Skeletal muscle tissue (tissue), 4 donors: ENCODE results near the gene SORL1. TPM values are rescaled to one million over a fixed set of nuclear protein-coding genes. Genes with fewer than 3 reads are reported as not detected.

Source experiments
- H3K27ac ChIP-seq: one replicate; pipeline ENCODE4 v1.7.0; 2013; ENCODE audit warnings: mild to moderate bottlenecking, low read depth, low read length, inconsistent platforms
- H3K27me3 ChIP-seq, 3 donors: one replicate each; pipeline ENCODE4 v1.7.0; 2013; ENCODE audit warnings: low read length in 3 of 3; ENCODE audit not compliant: control insufficient read depth in 3 of 3, insufficient read depth in 3 of 3
- H3K36me3 ChIP-seq, 3 donors: one replicate each; pipeline ENCODE4 v1.7.0; 2013; ENCODE audit warnings: low read length in 3 of 3; ENCODE audit not compliant: control insufficient read depth in 3 of 3, insufficient read depth in 3 of 3
- H3K4me1 ChIP-seq, 3 donors: one replicate each; pipeline ENCODE4 v1.7.0; 2013; ENCODE audit warnings: low read length in 3 of 3, mild to moderate bottlenecking in 3 of 3; ENCODE audit not compliant: control insufficient read depth in 3 of 3, insufficient read depth in 3 of 3
- H3K4me3 ChIP-seq, 3 donors: one replicate each; pipeline ENCODE4 v1.7.0; 2013; ENCODE audit warnings: low read length in 3 of 3
- H3K9ac ChIP-seq, 3 donors: one replicate each; pipeline ENCODE4 v1.7.0; 2013; ENCODE audit warnings: low read length in 3 of 3, mild to moderate bottlenecking in 3 of 3, moderate library complexity in 2 of 3, low read depth in 1 of 3
- H3K9me3 ChIP-seq, 3 donors: one replicate each; pipeline ENCODE4 v1.7.0; 2013; ENCODE audit warnings: low read length in 3 of 3; ENCODE audit not compliant: control insufficient read depth in 3 of 3
- total RNA-seq: library from RNA; depleted of rRNA; stranded (reverse); fragments of >200 nt; gene quantifications from one replicate; pipeline ENCODE4 v1.2.3, GENCODE V29; 2014
- donor health status: Osteomylitis.

Gene SORL1
- total RNA-seq, 1 donor from 2014 or later = 6.3 TPM

DNA sequence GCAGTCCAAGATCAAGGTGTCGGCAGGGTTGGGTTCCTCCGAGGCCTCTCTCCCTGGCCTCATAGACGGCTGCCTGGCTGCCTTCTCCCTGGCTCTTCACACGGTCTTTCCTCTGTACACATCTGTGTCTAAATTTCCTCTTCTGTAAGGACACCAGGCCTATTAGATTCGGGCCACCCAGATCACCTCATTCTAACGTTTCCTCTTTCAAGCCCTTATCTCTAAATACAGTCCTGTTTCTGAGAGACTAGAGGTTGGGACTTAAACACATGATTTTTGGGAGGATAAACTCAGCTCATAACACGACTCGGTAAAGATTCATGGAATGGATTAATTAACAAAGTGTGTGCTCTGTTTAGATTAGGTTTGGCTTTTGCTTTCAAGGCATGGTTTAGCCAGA lies 136.6 kb downstream of the SORL1 start:
- no peaks in the 10 kb centered on the region for H3K9me3 ChIP-seq
- no peak overlapping the region for H3K9ac ChIP-seq
- no peak overlapping the region for H3K27ac ChIP-seq
- H3K4me1 ChIP-seq = no peaks in the 10 kb centered on the region
- no peak overlapping the region for H3K4me3 ChIP-seq
- peaks cover 0 to 7% (median 2%) of the 10 kb centered on the region in 3 donors for H3K27me3 ChIP-seq
- H3K36me3 ChIP-seq = no peaks in the 10 kb centered on the region

DNA sequence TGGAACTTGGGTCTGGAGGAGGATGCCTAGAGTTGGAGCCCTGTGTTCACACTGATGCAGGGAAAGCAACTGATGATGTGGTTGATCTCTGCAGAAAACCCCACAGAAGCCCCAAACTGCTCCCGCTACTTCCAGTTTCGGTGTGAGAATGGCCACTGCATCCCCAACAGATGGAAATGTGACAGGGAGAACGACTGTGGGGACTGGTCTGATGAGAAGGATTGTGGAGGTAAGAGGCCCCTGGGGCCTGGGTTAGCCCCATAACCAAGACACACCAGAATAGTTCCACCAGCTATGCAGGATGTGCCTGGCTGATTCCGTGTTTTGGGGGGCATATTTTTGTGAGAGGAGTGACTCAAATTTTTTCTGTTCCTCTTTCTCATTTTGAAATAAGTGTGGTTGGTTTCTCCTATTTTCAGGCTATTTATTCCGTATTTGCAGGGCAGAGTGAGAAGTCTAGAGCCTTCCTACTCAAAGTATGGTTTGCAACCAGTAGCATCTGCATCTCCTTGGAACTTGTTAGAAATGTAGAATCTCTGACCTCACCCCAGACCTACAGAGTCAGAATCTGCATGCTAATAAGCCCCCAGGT lies 137.9 kb downstream of the SORL1 start:
- Histone ChIP-seq H3K4me1 (no peaks in the 10 kb centered on the region), H3K36me3 (no peaks in the 10 kb centered on the region), H3K9ac (no peak overlapping the region), H3K27me3 (peaks cover 0 to 7% (median 2%) of the 10 kb centered on the region in 3 donors), H3K27ac (no peak overlapping the region), H3K4me3 (no peak overlapping the region), H3K9me3 (no peaks in the 10 kb centered on the region)

DNA sequence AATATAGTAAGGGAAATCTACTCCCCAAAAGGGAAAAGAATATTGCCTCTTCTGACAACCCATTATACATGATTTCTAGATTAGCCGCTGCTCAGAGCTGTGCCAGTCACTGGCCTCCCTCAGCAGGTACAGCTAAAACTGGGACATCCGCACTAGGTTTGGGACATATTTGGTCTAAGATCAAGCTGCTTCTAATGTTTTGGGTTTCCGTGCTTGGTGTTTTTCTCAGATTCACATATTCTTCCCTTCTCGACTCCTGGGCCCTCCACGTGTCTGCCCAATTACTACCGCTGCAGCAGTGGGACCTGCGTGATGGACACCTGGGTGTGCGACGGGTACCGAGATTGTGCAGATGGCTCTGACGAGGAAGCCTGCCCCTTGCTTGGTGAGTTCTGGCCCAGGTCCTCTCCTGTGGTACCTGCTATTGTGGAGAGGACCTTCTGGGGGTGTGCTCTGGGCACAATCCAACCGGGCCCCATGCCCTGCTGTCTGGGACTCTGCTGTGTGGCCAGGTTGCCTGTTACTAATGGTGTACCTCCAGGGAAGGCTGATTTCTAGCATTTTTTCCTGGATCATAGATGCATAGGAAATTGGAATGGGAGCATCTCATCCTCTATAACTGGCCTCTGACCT lies 138.8 kb downstream of the SORL1 start:
- H3K9me3 ChIP-seq = no peaks in the 10 kb centered on the region
- H3K4me3 ChIP-seq = no peak overlapping the region
- no peak overlapping the region for H3K9ac ChIP-seq
- no peak overlapping the region for H3K27ac ChIP-seq
- peaks cover 0 to 7% (median 2%) of the 10 kb centered on the region in 3 donors for H3K27me3 ChIP-seq
- peaks cover 0 to 3% (median 0%) of the 10 kb centered on the region in 3 donors for H3K4me1 ChIP-seq
- no peaks in the 10 kb centered on the region for H3K36me3 ChIP-seq

DNA sequence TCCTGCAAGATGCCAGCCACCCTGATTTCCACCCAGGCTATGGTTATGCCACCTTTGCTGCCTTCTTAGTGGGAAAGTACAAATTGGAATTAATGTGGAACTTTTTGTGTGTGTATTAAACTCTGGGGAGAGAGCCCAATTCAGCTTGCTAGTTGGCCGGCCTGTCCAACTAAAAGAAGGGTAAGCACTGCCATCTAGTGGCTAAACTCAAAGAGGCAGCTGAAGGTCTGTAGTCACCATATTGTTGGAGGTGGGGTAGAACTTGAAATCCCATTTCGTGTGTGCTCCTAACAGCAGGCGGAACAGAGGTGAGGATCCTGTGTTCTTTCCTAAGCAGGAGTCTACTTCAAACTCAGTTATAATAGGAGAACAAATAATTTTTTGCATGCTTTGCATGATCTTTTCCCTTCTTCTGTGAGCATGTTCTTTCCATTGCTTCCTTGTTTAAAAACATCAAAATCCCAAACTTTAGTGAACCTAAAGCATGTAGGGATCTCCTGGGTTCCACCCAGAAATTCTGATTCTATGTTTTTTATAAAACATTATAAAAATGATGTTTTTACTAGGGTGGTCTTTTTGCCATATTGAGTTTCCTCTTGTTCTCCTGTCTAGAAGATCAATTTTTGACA lies 139.4 kb downstream of the SORL1 start:
- Histone ChIP-seq H3K27ac (no peak overlapping the region), H3K27me3 (peaks cover 0 to 7% (median 2%) of the 10 kb centered on the region in 3 donors), H3K9ac (no peak overlapping the region), H3K4me1 (peaks cover 0 to 3% (median 0%) of the 10 kb centered on the region in 3 donors), H3K36me3 (peaks cover 0 to 4% (median 0%) of the 10 kb centered on the region in 3 donors), H3K4me3 (no peak overlapping the region), H3K9me3 (no peaks in the 10 kb centered on the region)

DNA sequence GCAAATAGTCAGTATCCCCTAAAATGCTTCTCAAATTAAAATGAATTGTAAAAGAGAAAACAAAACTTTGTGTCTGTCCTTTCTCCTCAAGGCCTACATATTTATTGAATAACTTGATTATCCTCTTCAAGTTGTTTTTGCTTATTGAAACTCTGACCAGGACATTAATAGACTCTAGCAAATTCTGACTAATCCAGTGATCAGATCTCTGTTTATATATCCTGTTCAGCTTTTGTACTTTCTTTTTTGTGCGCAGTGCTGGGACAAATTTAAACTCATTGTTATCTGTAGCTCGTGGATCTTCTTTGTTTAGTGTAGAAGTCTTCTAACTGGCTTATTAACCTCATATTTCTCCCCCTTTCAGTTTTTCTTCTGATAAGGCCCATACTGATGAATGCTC lies 140.6 kb downstream of the SORL1 start:
- Histone ChIP-seq H3K36me3 (peaks cover 0 to 4% (median 0%) of the 10 kb centered on the region in 3 donors), H3K4me3 (no peak overlapping the region), H3K27me3 (peaks cover 0 to 7% (median 6%) of the 10 kb centered on the region in 3 donors), H3K27ac (no peak overlapping the region), H3K9me3 (no peaks in the 10 kb centered on the region), H3K4me1 (peaks cover 0 to 3% (median 0%) of the 10 kb centered on the region in 3 donors), H3K9ac (no peak overlapping the region)

DNA sequence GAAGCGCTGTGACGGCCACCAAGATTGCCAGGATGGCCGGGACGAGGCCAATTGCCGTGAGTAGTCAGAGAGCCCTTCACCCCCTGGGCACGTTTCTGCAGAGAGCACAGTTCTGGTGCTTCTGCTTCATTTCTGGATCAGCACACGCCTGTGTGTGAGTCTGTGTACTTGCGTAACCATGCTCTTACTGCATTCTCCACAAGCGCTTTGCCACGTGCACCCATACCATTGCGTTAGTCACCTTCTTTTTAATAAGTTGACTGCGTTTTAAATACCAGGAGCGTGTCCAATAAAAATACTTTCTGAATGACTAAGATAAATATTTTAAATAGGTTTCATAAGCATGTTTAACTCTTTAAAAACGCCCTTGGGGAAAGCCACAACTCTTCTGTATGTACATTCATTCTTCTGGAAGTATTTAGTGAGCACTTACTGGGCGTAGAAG lies 143.6 kb downstream of the SORL1 start:
- Histone ChIP-seq H3K27ac (no peak overlapping the region), H3K4me3 (no peak overlapping the region), H3K9ac (no peak overlapping the region), H3K9me3 (no peaks in the 10 kb centered on the region), H3K36me3 (peaks cover 0 to 4% (median 0%) of the 10 kb centered on the region in 3 donors), H3K4me1 (peaks cover 0 to 3% (median 0%) of the 10 kb centered on the region in 3 donors), H3K27me3 (peaks cover 0 to 4% (median 2%) of the 10 kb centered on the region in 3 donors)

DNA sequence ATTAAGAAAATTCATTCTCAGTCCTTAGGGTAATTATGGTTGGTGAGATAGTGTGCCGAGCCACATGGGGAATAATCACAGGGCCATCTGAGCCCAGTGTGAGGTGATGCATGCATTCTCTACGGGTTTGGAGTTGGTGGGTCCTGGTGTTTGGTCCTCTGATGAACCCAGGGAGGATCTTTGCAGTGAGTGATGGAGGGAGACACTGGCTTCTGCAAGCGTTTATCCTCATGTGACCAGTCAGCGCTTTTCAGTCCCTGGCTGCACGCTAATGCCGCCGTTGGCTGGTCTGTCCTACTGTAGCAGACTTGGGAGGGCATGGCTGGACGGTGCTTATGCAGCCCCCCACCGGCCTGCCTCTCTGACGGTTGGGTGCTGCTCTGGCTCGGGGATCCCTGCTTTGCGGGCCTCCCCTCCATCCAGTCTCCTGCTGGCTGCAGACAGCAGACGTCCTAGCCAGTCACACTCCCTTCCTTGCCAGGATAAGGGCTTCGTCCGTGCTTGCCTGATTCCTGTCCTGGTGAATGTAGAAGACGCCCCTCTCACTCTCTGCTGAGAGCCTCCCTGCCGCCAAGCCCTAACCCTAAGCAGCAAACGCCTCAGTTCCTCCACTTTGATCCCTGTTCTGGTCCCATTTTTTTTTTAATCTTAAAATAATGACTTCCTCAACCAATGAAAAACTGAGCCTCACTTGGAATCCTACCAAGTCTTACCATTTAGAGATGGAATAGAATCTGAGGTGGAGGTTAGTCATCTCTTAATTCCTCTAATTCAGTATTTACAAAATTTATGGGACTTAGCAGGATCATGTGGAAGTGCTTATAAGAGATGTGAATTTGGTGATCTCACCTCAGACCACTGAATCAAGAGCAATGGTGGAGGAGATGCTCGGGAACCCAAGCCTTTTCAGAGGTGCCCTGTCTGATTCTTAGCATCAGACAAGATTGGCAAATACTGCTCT lies 144.4 kb downstream of the SORL1 start:
- H3K4me3 ChIP-seq = no peak overlapping the region
- no peaks in the 10 kb centered on the region for H3K9me3 ChIP-seq
- peaks cover 0 to 4% (median 0%) of the 10 kb centered on the region in 3 donors for H3K27me3 ChIP-seq
- H3K4me1 ChIP-seq = peaks cover 0 to 3% (median 0%) of the 10 kb centered on the region in 3 donors
- H3K9ac ChIP-seq = no peak overlapping the region
- H3K27ac ChIP-seq = no peak overlapping the region
- peaks cover 0 to 4% (median 0%) of the 10 kb centered on the region in 3 donors for H3K36me3 ChIP-seq

DNA sequence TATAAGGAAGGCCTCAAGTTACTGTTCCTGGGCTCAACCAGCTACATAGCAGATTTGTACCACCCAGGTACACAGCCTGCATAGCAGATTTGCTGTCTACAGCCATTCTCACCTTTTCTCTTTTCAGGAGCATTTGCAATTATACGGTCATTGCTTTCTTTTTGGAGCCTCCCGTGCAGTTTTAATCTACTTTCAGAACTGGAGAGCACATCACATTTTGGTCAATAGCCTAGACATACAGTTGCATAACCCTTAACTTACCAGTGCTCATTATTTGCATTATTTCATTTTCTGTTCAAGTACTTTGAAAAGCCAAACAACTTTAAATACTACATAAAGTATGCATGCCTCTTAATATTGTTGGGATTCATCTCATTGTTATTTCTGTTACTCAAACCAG lies 151.2 kb downstream of the SORL1 start:
- Histone ChIP-seq H3K36me3 (no peaks in the 10 kb centered on the region), H3K9ac (no peak overlapping the region), H3K9me3 (no peaks in the 10 kb centered on the region), H3K27me3 (no peaks in the 10 kb centered on the region), H3K4me1 (no peaks in the 10 kb centered on the region), H3K4me3 (no peak overlapping the region), H3K27ac (no peak overlapping the region)

DNA sequence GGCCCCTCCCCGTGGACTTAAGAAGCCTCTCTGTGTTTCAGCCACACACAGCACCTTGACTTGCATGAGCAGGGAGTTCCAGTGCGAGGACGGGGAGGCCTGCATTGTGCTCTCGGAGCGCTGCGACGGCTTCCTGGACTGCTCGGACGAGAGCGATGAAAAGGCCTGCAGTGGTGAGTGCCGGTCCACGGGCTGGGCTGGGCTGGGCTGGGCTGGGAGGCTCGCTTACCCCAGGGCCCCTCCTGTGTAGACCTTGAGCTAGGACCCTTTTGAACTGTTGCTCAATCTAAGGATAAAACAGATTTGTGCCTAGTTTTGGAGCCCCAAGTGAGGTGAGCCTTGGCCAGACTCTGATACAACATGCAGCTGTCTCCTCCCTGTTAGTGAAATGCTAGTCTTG lies 152.0 kb downstream of the SORL1 start:
- no peaks in the 10 kb centered on the region for H3K4me1 ChIP-seq
- no peak overlapping the region for H3K4me3 ChIP-seq
- H3K36me3 ChIP-seq = no peaks in the 10 kb centered on the region
- no peak overlapping the region for H3K9ac ChIP-seq
- H3K27me3 ChIP-seq = no peaks in the 10 kb centered on the region
- H3K9me3 ChIP-seq = no peaks in the 10 kb centered on the region
- no peak overlapping the region for H3K27ac ChIP-seq
